ENCODE data around the gene DYNLT1.

- TF ChIP-seq CTCF (conservative IDR thresholded peaks at IDR 0.05; ENCODE audit: low read length) (no peak), EZH2phosphoT487 (IDR thresholded peaks at IDR 0.05; ENCODE audit: borderline replicate concordance, low read depth, low read length) (no peak)
These were observed 10.5 kb upstream of the DYNLT1 start for GRCh38 chr6:158654960-158655489.
